Mucosa of stomach (tissue), 1 donor: ENCODE data around the gene GAL3ST1.

Experiments
- H3K27me3 ChIP-seq: one replicate; pipeline ENCODE4 v1.7.0; 2013; ENCODE audit warnings: mild to moderate bottlenecking, low read length; ENCODE audit not compliant: control insufficient read depth, insufficient read depth
- H3K36me3 ChIP-seq: one replicate; pipeline ENCODE4 v1.7.0; 2013; ENCODE audit warnings: low read length; ENCODE audit not compliant: control insufficient read depth, insufficient read depth
- H3K4me1 ChIP-seq: one replicate; pipeline ENCODE4 v1.7.0; 2013; ENCODE audit warnings: mild to moderate bottlenecking, low read length; ENCODE audit not compliant: control insufficient read depth, insufficient read depth
- H3K4me3 ChIP-seq: one replicate; pipeline ENCODE4 v1.7.0; 2013; ENCODE audit warnings: low read length
- H3K9ac ChIP-seq: one replicate; pipeline ENCODE4 v1.7.0; 2013; ENCODE audit warnings: mild to moderate bottlenecking, low read length, moderate library complexity
- H3K9me3 ChIP-seq: one replicate; pipeline ENCODE4 v1.7.0; 2013; ENCODE audit warnings: mild to moderate bottlenecking, low read length, moderate library complexity; ENCODE audit not compliant: control insufficient read depth
- donor health status: Pancreatic carcinoma.

Gene GAL3ST1

GRCh38 chr22:30516273-30516672 lies 58.2 kb downstream of the GAL3ST1 start:
- Histone ChIP-seq H3K36me3 (no peaks in the 10 kb centered on the region), H3K9ac (no peak overlapping the region), H3K27me3 (no peaks in the 10 kb centered on the region), H3K4me1 (no peaks in the 10 kb centered on the region), H3K4me3 (no peak overlapping the region), H3K9me3 (no peaks in the 10 kb centered on the region)

DNA sequence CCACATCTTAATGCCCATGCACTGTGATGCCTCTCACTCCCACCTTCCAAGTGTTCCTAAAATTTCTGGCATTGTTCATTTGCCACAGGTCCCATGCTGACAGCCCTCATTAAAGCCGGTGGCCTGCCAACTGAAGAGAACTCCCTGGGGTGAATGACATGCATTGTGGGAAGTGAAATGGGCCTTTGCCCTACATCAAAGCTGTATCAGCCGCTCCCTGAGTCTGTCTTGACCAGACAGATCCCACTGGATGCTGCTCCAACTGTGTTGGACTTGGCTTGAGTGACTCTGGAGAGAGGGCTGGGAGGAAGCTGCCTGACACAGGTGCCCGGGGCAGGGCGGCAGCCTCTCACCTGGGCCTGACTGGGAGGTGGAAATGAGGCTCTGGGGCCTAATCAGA lies 60.2 kb downstream of the GAL3ST1 start:
- no peak overlapping the region for H3K9ac ChIP-seq

DNA sequence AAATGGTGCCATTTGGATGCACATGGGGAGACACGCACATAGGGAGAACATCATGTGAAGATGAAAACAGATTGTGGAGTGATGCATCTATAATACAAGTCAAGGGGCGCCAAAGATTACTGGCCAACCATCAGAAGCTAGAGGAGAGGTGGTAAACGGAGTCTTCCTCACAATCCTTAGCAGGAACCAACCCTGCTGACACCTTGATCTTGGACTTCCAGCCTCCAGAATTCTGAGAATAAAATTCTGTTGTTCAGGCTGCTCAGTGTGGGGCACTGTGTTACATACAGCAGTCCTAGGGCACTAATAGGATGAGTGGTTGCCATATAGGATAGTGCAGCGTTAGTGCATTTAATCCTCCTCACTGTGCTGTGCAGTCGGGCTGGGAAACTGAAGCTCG lies 61.0 kb downstream of the GAL3ST1 start:
- no peaks in the 10 kb centered on the region for H3K36me3 ChIP-seq
- no peaks in the 10 kb centered on the region for H3K9me3 ChIP-seq
- H3K4me3 ChIP-seq, result no peak overlapping the region
- no peaks in the 10 kb centered on the region for H3K4me1 ChIP-seq
- no peaks in the 10 kb centered on the region for H3K27me3 ChIP-seq
- no peak overlapping the region for H3K9ac ChIP-seq

More for the DNA sequence above, 60.2 kb downstream of the GAL3ST1 start:
- no peaks in the 10 kb centered on the region for H3K9me3 ChIP-seq
- no peaks in the 10 kb centered on the region for H3K27me3 ChIP-seq
- H3K36me3 ChIP-seq, result no peaks in the 10 kb centered on the region
- H3K4me3 ChIP-seq, result no peak overlapping the region
- H3K4me1 ChIP-seq, result no peaks in the 10 kb centered on the region

DNA sequence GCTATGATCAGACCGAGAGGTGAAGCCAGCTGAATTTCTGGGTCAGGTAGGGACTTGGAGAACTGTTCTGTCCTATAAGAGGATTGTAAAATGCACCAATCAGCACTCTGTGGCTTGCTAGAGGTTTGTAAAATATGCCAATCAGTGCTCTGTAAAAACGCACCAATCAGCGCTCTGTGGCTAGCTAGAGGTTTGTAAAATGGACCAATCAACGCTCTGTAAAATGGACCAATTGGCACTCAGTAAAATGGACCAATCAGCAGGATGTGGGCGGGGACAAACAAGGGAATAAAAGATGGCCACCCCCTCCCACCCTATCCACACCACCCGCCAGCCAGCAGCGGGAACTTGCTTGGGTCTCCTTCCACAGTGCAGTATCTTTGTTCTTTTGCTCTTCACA lies 62.6 kb downstream of the GAL3ST1 start:
- Histone ChIP-seq H3K27me3 (no peaks in the 10 kb centered on the region), H3K4me3 (no peak overlapping the region), H3K9me3 (no peaks in the 10 kb centered on the region), H3K36me3 (no peaks in the 10 kb centered on the region), H3K9ac (no peak overlapping the region), H3K4me1 (no peaks in the 10 kb centered on the region)

GRCh38 chr22:30511109-30511508 lies 63.4 kb downstream of the GAL3ST1 start:
- Histone ChIP-seq H3K4me3 (no peak overlapping the region), H3K36me3 (no peaks in the 10 kb centered on the region), H3K9ac (no peak overlapping the region), H3K9me3 (no peaks in the 10 kb centered on the region), H3K27me3 (no peaks in the 10 kb centered on the region), H3K4me1 (no peaks in the 10 kb centered on the region)

- no peaks in the 10 kb centered on the region for H3K9me3 ChIP-seq
- no peaks in the 10 kb centered on the region for H3K4me1 ChIP-seq
- H3K4me3 ChIP-seq, result no peak overlapping the region
- H3K36me3 ChIP-seq, result no peaks in the 10 kb centered on the region
- H3K9ac ChIP-seq, result no peak overlapping the region
- peaks cover 9% of the 10 kb centered on the region for H3K27me3 ChIP-seq
Observed at GRCh38 chr22:30508216-30508615, 66.2 kb downstream of the GAL3ST1 start.

GRCh38 chr22:30507670-30508069 lies 66.8 kb downstream of the GAL3ST1 start:
- Histone ChIP-seq H3K36me3 (no peaks in the 10 kb centered on the region), H3K4me1 (no peaks in the 10 kb centered on the region), H3K4me3 (no peak overlapping the region), H3K27me3 (peaks cover 9% of the 10 kb centered on the region), H3K9ac (no peak overlapping the region), H3K9me3 (no peaks in the 10 kb centered on the region)

DNA sequence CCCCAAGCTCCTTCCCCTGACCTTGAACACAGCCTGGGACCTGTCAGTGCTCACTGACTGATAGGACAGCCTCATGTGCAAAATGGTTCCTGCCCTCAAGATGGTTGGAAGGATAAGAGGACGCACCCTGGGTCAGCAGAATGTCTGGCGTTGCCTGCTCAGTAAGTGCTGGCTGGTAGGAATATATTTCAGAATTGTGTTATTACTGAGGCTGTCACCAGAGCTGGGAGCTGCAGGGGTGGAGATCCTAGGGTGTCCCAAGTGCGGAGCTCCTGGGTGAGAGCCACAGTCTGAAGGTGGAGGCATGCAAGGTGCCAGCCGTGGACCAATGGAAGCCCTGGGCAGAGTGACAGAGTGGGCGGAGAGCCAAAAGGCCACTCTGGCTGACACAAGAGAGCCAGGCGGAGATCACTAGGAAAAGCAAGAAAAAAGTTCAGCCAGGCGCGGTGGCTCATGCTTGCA lies 67.9 kb downstream of the GAL3ST1 start:
- no peaks in the 10 kb centered on the region for H3K36me3 ChIP-seq
- peaks cover 9% of the 10 kb centered on the region for H3K27me3 ChIP-seq
- no peak overlapping the region for H3K4me3 ChIP-seq
- no peaks in the 10 kb centered on the region for H3K9me3 ChIP-seq
- no peak overlapping the region for H3K9ac ChIP-seq
- no peaks in the 10 kb centered on the region for H3K4me1 ChIP-seq
